GM12865 (cell line): ENCODE data around the gene HLA-E.
"Not testable (repeated sequence)": the region's sequence is repeated elsewhere in the genome, so short reads cannot be mapped to it uniquely, and the experiment has no call there.

Source experiments
- DNase-seq: peaks from one replicate; pipeline ENCODE4 v3.0.0; 2010; ENCODE audit warnings: low read depth
- H3K4me3 ChIP-seq: 2 replicates; pipeline ENCODE4 v1.5.1; 2011; ENCODE audit warnings: mild to moderate bottlenecking, low read depth, low read length, control low read depth
- TF ChIP-seq, protein P1 (sequence below): IDR thresholded peaks from 2 replicates; pipeline ENCODE4 v1.5.1; 2011; ENCODE audit warnings: low read length, control low read depth, low read depth, inconsistent platforms; ENCODE audit not compliant: insufficient read depth; ENCODE audit errors: missing control alignments

HLA-E gene

DNA sequence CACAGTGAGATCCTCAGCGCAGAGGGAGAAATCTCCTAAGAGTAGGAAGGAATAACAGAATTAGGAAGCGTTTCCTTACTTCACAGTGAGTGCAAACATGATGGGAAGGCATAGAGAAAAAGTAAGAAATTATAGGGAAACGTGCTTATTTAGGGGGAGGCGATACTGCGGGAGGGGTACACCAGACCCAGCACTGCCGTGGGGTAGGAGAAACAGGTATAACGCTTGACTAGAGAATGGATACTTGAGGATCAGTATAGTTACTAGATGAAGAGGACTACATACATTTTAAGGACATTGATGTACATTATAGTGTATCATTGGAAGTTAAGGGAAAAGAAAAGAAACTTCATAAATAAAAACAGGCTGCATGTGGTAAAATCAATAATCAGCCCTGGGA lies 26.8 kb upstream of the HLA-E start:
- TF ChIP-seq, protein P1, sequence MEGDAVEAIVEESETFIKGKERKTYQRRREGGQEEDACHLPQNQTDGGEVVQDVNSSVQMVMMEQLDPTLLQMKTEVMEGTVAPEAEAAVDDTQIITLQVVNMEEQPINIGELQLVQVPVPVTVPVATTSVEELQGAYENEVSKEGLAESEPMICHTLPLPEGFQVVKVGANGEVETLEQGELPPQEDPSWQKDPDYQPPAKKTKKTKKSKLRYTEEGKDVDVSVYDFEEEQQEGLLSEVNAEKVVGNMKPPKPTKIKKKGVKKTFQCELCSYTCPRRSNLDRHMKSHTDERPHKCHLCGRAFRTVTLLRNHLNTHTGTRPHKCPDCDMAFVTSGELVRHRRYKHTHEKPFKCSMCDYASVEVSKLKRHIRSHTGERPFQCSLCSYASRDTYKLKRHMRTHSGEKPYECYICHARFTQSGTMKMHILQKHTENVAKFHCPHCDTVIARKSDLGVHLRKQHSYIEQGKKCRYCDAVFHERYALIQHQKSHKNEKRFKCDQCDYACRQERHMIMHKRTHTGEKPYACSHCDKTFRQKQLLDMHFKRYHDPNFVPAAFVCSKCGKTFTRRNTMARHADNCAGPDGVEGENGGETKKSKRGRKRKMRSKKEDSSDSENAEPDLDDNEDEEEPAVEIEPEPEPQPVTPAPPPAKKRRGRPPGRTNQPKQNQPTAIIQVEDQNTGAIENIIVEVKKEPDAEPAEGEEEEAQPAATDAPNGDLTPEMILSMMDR: no peak
- no peak overlapping the region for H3K4me3 ChIP-seq
- no peak for DNase-seq

- no peak overlapping the region for H3K4me3 ChIP-seq
- TF ChIP-seq, protein P1: no peak
- DNase-seq: no peak
Measured at GRCh38 chr6:30463242-30463641, 26.1 kb upstream of the HLA-E start.

DNA sequence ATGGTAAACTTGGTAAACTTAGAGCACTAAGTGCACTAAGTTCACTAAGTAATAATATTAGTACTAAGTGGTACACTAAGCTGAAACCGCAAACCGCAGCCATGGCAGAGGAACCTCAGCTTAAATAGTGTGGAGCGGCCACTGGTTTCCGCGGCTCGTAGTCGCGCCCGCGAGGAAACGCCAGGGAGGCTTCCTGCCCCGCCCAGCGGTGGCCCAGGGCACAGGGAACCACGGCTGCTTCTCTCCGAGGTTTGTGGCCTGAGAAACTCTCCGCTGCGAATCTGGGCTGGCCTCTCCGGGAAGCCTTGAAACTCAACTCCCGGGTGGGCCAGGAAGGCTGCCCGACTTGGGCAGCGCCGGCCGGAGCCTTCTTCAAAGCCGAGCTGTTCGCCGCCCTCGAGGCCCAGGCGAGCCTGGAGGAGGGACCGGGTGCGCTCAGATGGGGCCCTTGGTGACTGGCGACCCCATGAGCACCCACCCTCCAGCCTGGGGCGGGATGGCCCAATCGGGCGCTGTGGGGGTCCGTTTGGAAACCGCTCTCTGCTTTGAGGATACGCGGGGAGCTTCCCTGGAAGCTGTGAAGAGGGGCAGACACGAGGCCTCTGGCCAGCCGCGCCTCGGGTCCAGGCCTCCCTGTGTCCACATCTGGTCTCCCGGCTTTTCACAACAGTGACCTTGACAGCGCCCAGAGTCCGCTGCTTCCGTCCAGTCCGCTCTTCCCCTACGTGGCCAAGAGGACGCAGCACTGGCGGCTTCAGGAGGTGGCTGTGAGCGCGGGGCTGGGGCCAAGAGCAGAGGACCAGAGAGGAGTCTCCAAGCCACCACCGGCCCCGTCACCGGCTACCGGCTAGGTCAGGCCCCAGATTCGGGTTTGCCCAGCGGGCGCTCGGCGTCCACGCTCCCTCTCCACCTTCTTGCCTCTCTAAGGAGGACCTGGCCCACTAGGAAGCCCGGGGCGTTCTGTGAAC lies 25.4 kb upstream of the HLA-E start:
- H3K4me3 ChIP-seq: no peak overlapping the region
- peak; percentile 62 for DNase-seq
- TF ChIP-seq, protein P1: no peak

GRCh38 chr6:30465595-30466306 lies 23.6 kb upstream of the HLA-E start:
- DNase-seq: no peak
- TF ChIP-seq, protein P1: no peak
- H3K4me3 ChIP-seq: no peak overlapping the region

DNA sequence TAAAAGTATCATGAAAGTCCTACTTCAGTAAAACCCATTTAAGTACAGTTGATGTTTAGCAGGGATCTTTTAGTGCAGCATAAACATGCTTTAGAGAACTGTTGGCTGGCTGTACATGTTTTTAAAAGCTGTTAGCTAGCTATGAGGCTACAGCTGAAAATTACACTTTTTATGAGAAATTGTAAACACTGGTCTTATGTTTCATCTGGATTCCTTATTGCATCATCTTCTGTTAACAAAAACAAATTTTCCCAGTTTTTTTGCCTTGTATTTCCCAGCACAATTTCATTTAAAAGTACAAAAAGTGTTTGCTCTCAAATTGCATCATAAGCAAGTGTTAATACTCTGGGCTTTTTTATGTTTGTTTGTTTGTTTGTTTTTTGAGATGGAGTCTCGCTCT lies 18.3 kb upstream of the HLA-E start:
- H3K4me3 ChIP-seq: no peak overlapping the region
- DNase-seq: no peak
- TF ChIP-seq, protein P1: no peak

- not testable (repeated sequence) for H3K4me3 ChIP-seq, DNase-seq
Measured at GRCh38 chr6:30475116-30475515, 14.2 kb upstream of the HLA-E start.

DNA sequence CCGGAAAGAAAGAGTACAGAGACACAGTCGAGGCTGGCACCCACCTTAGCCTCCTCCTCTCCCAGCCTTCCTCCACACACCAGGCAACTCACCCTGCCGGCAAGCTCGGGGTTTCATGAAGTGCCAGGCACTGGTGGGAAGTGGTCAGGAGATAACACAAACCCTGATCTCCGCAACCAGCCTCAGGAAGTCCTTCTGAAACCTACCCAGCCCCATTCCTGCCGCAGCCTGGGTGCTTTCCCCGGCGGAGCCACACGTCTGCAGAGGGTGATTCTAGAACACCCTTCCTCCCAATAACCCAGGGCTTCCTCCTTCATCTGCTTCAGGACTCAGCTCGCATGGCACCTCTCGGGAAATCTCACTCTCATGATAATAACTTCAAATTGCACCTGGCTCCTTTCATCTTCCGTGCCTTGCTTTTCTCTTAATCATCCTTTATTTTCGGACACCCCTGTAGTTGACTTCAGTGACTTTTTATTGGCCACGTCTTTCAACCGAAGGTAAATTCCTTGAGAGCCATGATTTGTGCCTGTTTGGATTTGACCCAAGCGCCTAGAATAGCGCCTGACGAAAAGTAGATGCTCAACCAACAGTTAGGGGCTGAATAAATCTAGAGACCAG lies 8.7 kb upstream of the HLA-E start:
- DNase-seq: peak; percentile 57
- H3K4me3 ChIP-seq: no peak overlapping the region
- TF ChIP-seq, protein P1: no peak
